Stimulated activated CD8-positive, alpha-beta memory T cell treated with anti-CD3 and anti-CD28 coated beads, Interleukin-7, amount 100 ng/mL, for 24 hours (primary cell): ENCODE measurements around the gene PSMG3.

Experiments used
- DNase-seq: peaks from one replicate; pipeline ENCODE4 v3.0.0-alpha.2; 2020; ENCODE audit warnings: low read depth

Gene PSMG3

DNA sequence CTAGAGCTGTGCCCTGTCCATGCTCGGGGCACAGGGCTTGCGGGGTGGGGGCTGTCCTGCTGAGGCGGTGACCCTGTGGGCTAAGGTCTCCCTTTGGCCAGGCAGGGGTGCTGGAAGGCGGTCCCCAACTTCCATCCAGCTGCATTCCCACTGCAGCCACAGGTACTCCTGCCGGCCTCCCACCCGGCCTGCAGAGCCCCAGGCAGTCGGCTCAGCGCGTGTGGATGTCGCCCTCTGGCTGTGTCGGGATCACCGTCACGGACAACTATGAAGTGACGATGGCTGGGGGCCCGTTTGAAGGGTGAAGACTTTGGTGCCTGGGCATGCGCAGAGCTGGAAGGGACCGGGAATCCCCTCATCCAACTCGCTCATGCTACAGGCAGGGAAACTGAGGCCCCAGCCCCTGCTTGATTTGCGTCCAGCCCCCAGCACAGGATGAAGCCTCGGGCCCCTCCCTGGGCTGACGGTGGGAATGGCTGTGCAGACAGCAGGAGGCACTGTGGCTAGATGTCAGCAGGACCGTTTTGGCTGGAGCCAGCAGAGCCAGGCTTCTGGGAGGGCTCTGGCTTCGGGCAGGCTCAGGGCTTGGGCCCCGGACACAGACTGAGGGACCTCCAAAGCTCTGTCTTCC lies 11.5 kb downstream of the PSMG3 start:
- no peak for DNase-seq

DNA sequence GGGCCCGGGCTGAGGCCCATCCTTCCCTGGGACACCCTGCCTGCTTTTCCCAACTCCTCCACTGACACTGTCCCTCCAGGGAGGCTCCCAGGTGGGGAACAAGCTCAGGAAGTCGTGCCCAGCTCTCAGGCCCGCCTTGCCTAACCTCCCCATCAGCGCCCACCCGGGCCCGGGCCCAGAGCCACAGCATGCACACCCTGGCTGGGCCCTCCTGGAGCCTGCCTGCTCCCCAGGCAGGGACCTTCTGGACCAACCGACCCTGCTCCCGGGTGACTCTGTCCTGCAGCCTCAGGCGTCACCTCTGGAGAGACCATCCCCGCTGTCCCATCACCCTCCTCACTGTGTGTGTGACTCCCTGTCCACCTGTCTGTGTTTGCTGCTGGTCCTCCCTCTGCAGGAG lies 12.1 kb downstream of the PSMG3 start:
- no peak for DNase-seq

DNA sequence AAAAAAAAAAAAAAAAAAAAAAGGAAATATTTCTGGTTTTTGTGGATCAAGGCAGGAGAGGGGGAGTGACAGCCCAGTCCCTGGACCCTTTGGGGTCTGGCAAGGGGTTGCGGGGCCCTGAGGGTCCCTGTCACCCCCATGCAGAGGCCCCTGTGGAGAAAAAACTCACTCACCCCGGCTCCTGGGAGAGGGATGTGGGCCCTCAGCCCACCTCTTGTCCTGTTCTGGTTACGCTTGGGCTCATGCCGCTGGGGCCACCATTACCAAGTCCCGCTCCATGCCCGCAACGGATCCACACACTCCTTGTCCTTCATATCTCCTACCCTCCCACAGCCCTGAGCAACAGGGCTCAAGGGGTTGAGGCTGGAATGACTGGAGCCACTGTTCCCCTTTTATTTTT lies 12.8 kb downstream of the PSMG3 start:
- DNase-seq = no peak

DNA sequence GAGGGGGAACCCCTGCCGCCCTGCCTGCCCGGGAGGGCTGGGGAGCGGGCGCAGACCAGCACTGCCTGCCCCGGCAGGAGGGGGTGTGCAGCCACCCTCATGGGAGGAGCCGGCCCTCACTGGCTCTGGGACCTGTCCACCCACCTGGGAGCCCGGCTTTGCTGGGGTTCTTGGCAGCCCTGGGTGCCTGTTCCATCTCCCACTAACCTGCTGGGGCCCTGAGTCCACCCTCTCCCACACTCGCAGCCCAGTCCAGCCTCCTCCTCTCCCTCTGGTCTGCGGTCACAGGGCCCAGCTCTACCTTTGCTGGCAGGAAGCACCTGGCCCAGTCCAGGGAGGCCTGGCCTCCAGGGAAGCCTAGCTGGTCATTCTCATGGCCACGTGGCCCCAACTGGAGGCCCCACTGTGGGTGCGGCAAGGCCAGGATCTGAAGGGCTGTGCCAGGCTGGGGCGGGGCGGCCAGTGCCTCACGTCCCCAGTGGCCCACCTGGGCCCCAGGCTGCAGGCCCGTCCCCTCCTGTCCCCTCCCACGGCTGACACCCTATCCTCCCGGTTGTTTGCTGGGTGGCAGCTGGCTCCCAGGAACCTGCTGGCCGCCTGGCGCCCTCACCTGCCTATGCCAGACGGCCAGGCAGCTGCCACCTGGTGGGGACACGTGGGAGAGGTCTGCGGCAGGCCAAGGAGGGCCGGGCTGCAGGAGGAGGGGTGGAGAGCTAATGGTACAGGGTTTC lies 13.9 kb downstream of the PSMG3 start, which contains the start of gene TMEM184A:
TMEM184A (minus strand) TSS at position 393 of the 731 bp plus-strand sequence. CDS start 721 bp downstream, outside the sequence.
- DNase-seq = no peak

DNA sequence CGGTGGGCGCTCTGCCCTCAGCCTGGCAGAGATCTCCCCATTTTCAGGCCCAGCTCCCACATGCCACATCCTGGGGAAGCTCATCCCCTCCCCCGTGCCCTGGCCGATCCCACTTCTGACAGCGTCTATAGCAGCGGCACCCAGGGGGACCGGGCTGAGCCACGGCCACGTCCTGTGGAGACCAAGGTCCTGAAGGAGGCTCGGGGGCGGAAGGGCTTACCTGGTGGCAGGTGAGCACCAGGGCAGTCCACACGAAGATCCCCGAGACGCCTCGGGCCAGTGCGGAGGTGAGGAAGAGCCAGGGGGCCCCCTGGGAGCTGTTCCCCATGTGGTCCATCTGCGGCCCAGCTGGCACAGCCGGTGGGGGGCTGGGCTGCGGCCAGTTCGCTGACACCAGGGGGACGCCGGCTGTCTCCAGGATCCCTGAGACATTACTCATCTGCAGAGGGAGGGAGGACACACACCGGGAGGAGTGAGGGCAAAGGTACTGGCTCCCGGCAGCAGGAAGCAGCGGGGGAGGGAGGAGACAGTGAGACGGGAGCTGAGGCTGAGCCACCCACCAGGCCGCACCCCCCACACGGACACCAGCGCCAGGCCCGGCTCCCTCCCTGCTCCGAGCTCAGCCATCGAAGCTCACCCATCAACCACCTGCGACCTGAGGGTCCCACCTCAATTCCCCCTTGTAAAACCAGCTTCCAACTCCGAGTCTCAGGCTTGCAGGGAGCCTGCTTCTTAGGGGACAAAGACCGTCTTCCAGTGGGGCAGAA lies 14.6 kb downstream of the PSMG3 start:
- DNase-seq = no peak

DNA sequence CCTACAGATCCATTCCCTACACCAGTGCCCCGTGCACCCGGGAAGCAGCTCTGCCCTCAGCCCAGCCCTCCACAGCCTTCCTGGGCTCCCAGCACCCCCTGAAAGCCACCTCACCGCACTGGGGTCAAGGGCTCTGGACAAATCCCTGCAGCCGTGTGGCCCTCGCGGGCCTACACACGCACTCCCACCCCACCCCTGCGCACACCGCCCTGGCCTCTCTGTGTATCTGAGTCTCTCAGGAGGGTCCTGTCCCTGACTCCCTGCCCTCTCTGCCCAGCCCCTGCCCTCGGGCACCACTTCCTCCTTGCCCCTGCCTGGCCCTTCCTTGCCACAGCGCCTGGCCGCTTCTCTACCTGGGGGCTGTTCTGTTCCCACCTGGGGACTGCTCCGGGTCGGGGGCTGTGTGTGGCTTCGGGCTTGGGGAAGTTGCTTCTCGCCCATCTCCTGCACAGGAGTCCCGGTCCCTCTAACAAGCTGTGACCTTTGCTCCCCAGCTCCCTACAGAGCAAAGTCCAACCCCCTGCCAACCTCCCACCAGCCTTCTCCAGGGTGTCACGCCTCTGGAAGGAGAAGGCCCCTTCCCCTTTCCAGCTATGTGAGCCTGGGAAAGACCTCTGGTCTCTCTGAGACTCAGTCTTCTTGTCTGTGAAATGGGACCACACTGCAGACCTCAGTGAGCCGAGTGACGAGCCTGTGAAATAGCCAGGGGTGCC lies 15.3 kb downstream of the PSMG3 start:
- no peak for DNase-seq

DNA sequence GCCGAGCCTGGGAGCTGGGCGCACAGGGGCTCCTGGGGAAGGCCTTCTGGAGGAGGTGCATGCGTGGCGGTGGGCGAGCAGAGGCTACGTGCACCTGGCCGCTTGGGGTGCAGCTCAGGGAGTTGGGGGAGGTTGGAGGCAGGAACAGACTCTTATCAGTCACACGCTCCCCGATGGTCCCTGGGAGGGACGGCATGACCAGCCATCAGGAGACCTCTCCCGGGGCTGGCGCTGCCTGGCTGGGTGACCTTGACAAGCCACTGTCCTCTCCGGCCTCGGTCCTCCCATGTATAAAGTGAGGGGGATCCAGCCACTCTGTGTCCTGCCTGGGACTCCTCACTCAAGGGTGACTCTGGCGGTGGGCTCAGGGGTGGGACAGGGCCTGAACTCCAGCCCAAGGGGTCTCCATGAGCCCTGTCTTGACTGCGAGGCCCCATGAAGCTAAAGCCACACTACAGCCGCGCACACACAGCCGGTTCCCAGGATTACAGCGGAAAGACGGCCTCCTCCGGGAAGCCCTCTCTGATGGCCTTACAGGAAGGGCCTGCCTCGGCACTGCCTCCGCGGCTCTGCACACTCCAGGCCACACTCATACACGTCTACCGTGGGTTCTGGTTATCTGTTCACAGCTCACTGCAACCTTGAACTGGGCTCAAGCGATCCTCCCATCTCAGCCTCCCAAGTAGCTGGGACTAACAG lies 16.2 kb downstream of the PSMG3 start:
- DNase-seq = no peak

DNA sequence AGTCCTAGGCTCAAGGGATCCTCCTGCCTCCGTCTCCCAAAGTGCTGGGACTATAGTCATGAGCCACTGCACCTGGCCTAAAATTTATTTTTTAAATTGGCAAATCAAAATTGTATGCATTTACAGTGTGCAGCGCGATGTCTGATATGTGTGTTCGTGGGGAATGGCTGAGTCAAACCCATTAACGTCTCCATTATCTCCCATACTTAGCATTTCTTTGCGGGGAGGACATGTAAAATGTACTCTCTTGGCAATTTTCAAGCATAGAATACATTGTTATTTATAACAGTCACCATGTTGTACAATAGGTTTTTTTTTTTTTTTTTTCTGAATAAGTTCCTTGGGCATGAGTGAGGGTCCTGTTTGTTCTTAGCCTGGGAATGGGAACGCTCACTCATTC lies 17.6 kb downstream of the PSMG3 start:
- DNase-seq = no peak

DNA sequence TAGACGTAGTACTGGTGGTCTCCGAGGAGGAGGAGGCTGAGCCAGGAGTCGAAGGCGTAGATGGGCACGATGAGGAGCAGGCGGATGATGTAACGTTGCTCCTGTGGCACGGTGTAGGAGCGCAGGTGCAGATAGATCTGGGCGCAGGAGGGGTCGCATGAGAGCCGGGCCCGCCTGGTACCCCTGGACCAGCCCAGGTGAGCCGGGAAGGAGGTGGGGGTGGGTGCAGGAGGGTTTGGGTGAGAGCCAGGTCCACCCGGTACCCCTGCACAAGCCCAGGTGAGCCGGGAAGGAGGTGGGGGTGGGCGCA lies 19.0 kb downstream of the PSMG3 start:
- no peak for DNase-seq

DNA sequence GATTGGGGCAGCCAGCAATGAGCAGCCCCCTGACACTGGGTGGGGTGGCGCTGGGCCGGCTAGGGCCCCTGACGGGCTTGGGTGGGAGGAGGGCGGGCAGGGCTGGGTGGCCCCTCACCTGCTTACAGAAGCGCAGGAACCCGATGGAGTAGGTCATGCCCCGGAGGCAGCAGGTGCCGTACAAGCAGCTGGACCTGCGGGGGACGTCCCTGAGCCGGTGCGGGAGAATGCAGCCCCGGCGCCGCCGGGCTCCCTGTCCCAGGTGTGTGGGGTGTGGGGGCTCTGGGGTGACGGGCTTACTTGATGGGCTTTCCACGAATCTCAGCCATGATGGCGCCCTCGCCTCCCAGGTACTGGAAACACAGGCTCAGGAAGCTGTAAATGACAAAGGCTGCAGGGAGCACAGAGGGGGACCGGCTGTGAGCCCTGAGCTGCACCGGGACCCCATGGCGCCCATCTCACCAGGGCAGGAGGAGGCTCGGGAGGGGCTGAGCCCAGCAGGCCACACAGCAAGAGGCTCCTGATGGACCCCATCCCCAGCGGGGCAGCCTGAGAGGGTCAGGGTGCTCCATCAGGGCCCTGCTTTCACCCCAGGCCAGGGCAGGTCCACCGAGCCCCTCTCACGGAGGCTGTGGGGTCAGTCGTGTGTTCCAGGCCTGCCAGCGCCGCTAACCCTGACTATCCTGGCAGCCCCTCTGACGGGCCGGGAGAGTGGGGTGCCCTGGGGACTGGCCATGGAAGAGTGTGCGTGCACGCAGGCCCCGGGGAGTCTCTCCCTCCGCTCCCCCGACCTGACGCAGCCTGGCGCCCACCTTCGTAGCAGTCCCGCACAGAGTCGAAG lies 19.6 kb downstream of the PSMG3 start:
- DNase-seq = no peak

DNA sequence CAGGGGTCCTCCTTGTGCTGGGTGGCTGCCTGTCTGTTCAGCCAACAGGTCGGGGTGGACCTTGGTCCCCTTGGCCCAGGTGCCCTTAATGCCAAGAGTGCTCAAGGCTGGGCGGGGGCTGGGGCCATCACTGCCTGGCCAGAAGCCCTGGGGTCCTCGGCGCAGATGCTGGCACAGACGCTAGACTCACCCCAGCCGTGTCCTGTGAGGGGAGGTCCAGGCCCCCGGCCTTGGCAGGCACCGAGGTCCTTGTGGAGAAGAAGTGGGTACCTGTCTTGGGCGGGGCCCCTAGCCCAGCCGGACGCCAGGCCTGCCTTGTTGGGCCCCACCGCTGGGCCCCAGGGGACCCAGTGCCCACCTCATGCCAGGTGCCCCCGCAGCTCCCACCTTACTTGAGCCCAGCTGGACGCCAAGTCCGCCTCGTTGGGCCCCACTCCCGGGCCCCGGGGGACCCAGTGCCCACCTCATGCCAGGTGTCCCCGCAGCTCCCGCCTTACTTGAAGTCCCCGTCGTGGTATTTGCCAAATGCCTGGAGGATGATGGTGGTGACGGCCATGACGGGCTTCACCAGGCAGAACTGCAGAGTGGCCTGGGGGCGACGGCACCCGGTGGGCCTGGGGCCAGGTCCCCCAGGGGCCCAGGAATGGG lies 20.4 kb downstream of the PSMG3 start:
- DNase-seq = no peak

DNA sequence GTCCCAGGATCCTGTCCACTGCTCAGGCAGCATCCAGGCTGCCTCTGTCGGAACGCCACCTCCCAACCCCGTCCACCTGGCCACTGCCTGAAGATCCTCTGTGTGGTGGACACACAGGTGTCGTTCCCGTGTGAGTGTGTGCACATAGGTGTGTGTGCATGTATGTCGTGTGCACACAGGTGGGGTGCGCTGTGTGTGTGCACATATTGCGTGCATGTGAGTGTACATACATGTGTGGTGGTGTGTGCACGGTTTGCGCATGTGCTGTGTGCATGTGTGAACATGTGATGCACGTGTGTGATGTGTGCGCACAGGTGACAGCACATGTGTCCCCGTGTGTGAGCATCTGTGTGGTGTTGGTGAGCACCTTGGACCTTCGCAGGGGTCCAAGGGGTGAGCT lies 20.9 kb downstream of the PSMG3 start:
- DNase-seq = no peak

DNA sequence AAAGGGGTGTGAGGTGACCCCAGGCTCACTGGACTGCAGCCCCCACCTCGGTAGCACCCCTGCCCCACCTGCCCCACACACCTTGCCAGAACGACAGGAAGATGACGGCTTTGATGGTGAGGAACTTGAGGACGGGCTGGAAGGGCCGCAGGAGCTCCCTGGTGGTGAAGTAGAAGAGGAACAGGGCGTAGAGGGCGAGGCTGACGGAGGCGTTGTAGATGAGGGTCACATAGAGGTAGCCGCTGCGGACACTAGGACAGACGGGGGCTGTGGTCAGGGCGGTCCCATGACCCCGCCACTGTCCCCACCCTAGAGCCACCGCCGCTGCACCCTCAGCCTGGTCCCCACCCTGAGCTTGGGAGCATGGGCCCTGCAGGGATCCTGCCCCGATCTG lies 21.4 kb downstream of the PSMG3 start:
- no peak for DNase-seq

DNA sequence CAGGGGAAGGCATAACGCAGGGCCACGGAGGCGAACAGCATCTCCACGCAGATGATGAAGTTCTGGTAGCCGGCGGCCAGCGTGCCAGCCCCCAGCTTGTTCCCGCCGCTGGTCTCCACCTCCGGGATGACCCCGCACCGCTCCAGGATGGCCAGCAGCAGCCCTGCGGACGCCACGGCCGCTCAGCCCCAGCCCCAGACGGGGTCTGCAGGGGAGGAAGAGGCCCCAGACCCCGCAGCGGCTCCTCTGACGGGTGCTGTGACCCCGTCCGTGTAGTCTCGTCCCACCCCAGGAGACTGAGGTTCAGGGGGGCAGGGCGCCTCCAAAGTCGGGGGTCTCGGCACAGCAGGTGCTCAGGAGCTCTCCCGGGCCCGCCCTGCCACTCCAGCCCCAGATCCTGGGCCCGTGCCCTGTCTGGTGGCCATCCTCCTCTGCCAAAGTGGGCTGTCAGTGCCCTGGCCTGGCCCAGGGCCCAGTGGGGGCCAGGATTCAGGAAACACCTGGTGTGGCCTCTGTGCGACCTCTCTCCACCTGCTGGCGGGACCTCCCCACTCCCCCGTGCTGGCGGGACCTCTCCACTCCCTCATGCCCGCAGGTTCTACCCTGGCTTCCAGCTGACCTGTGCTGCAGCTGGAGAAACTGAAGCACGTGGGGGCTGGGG lies 21.9 kb downstream of the PSMG3 start:
- DNase-seq = no peak

DNA sequence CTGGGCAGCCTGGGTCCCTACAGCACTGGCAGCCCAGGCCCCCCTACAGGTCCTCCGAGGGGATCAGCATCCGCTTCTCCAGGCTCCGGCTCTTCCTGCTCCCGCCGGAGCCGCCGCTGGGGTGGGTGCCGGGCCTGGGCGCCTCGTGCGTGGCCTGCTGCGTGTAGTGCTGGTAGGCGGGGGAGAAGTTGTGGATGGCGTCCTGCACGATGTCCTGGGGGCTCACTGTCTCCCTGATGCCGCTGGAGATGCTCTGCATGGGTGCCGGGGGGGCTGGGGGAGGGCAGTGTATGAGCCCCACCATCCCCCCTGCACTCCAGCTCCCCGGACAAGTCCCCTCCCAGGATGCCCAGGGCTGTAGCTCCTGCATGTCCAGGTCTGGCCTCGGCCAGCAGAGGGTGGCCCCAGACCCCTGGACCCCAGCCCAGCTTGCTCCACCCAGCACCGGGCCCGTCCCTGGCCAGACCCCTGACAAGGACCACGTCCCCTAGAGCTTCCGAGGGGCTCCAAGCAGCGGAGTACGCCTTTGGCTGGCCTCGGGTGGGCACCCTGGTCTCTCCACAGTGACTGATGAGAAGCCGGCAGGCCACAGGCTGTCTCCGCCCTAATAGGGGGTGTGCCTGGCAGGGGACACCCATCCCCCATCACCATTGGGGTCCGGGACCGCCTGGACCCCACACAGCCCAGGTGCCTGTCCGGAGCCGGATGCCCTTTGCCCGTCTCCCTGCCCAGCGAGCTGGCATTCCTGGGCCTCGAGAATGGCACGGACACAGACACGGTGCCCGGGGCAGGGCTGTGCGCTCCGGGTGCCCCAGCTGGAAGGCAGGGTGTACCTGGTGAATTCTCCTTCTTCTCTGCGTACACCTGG lies 22.7 kb downstream of the PSMG3 start:
- no peak for DNase-seq

DNA sequence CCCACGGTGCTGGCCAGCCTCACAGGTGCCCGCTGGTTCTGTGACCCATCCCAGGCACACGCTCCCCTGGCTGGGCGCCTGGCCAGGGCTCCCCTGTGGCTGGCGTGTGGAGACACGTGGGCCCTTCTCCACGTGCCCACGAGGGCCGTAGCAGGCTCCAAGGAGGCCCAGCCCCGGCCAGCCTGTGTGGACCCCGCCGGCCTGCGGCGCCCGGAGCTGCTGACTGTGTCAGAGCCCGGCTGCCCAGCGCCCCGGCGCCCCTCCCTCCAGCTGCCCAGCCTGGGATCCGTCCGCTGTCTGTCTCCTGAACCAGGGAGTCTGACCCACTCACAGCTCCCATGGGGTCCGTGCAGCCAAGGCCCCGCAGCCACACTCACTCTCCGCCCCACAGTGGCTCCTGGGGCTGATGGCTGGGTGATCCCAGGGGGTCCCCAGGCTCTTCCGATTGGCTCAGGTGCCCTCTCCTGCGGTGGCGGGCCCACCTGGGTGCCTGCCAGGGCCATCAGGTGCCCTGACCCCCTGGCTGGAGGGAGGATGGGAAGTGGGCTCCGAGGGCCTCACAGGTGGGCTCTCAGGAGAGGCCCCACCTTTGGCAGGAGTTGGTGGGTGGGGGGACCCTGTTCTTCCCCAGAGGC lies 23.4 kb downstream of the PSMG3 start:
- DNase-seq = no peak

DNA sequence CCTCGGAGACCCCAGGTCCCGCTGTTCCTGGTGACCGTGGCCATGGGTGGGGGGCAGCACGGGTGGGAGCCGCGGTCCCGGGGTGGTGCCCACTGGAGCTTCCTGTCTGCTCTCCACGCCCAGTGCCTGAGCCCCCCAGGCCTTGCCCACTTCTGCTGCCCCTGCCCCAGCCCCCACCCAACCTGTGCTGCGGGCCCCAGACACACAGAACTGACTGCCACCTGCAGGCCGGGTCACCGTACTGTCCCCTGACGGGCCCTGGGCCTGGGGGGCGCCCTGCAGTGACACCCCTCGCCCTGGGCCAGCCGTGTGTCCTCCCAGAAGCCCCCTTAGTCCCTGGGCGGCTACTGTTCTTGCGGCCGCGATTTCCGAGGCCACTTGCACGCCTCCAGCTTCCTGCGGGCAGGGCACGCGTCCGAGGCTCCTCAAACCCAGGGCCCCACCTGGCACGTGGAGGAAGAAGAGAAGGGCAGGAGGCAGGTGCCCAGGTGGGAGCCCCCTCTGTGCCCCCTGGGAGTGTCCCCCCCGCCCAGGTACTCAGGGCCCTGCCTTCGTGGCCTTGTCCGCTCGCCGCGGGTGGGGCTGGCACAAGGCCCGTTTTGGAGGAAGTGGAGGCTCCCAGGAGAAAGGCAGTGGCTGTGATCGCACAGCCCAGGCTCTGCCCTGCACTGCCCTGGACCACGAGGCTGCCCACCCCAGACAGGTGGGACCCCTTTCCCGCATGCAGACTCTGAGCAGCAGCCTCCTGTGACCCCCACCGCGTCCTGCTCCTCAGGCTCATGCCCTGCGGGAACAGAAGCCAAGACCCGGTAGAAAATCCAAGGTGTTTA lies 24.2 kb downstream of the PSMG3 start:
- no peak for DNase-seq
